Hindlimb muscle (tissue), 1 donor: ENCODE results near the gene MED6. TPM values are rescaled to one million over a fixed set of nuclear protein-coding genes. Genes with fewer than 3 reads are reported as not detected.

Experiments used
- DNase-seq: peaks from one replicate; pipeline ENCODE4 v3.0.0-alpha.2; 2013
- polyA plus RNA-seq: library from polyadenylated mRNA; unstranded; fragments of 120-200 nt; gene quantifications from one replicate; pipeline ENCODE4 v1.2.1, GENCODE V29; 2013; ENCODE audit not compliant: insufficient read length

Gene MED6
- polyA plus RNA-seq, 1 donor, result 27.5 TPM

DNA sequence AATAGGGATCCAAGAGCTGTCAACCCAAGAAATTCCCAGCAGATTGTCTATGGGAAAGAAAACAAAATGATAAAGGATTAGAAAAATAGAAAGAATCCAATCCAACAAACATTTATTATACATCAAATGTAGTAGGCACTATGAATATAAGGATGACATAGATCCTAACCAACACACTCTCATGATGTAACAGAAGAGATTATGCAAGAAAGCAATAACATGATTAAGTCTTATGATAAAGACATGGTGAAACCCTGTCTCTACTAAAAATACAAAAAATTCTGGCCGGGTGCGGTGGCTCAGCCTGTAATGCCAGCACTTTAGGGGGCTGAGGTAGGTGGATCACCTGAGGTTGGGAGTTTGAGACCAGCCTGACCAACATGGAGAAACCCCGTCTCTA lies 2.7 kb downstream of the MED6 start:
- DNase-seq, result no peak

DNA sequence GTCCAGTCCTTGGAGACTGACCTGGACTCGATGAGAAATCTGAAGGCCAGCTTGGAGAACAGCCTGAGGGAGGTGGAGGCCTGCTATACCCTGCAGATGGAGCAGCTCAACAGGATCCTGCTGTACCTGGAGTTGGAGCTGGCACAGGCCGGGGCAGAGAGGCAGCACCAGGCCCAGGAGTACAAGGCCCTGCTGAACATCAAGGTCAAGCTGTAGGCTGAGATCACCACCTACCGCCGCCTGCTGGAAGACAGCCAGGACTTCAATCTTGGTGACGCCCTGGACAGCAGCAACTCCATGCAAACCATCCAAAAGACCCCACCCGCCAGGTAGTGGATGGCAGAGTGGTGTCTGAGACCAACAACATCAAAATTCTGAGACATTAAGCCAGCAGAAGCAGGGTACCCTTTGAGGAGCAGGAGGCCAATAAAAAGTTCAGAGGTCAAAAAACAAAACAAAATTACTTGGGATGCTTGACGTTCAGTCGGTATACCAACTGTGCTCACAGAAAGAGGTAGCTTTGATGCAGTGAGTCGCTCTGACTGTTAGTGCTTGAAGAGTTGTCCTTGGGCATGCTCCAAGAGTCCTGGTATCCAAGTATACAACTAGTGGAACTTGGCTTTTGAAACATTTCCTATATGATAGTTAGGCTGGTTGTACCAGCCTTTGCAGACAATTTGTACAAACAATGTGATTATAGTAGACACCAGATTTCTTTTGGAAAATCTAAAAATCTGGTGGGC lies 4.8 kb downstream of the MED6 start:
- no peak for DNase-seq

DNA sequence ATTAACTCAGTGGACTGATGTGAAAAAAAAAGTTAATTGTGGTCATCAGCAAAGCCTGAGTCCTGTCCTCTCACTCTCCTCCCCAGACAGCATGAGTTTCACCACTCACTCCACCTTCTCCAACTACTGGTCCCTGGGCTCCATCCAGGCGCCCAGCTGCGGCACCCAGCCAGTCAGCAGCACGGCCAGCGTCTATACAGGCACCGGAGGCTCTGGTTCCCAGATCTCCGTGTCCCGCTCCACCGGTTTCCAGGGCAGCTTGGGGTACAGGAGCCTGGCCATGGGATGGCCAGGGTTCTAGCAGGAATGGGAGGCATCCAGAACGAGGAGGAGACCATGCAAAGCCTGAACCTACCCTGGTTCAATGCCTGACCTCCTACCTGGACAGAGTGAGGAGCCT lies 6.0 kb downstream of the MED6 start:
- no peak for DNase-seq

DNA sequence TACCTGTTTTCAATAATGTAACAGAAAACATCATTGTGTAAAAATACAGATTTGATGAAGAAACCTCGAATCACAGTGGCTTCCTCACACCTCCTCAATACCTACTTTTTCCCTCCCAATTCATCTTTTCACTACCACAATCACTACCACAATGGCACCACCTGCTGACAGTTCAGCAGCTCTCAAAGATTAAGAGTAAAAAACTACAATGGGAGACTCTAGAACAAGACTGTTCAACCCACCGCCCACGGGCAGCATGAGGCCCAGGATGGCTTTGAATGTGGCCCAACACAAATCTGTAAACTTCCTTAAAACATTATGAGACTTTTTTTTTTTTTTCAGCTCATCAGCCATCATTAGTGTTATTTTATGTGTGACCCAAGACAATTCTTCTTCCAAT lies 15.2 kb downstream of the MED6 start:
- DNase-seq, result no peak

DNA sequence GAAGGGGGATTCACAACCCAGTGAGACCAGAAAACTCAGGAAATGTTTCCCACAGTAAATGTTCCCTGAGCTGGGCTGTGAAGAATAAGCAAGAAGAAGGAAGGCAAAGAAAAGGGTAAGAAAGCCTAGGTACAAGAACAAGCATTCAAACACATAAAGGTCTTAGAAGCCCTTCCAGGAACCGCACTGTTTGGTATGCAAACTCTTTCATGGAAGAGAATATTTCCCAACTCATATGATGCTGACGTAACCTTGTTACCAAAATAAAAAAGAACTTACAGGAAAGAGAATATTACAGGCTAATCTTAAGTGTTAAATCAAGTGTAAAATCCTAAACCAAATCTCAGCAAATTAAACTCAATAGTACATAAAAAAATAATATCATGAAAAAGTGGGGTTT lies 23.6 kb downstream of the MED6 start:
- no peak for DNase-seq

DNA sequence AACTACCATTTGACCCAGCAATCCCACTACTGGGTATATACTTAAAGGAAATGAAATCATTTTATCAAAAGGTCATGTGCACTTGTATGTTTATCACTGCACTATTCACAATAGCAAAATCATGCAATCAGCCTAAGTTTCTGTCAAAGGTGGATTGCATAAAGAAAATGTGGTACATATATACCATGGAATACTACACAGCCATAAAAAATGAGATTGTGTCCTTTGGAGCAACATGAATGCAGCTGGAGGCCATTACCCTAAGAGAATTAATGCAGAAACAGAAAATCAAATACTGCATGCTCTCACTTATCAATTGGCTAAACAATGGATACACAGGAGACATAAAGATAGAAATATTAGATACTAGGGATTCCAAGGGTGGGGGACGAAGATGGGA lies 27.4 kb downstream of the MED6 start:
- no peak for DNase-seq

DNA sequence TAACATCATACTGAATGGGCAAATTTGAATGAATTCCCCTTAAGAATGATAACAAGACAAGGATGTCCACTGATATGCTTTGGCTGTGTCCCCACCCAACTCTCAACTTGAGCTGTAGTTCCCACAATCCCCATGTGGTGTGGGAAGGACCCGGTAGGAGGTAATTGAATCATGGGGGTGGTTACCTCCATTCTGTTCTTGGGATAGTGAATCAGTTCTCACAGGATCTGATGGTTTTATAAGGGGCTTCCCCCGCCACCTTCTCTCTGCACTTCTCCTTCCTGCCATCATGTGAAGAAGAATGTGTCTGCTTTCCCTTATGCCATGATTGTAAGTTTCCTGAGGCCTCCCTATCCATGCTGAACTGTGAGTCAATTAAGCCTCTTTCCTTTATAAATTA lies 29.3 kb downstream of the MED6 start:
- DNase-seq, result no peak

DNA sequence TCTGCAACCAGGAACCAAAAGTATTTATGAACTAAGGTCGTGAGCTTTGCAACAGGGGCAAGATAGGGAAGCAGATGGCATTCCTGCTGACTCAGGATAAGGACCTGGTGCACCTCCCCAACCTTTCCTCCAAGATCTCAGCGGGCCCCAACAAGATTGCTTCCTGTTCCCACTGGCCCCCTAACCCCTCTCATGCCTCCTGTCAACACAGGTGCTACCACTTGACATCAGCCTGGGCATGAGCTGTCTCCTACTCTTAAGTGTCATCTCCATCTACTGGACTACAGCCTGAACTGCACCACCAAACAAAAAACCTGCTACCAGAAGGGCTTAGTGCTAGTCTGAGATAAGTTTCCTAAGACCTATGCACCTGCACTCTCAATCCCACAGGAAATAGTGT lies 32.7 kb downstream of the MED6 start:
- DNase-seq, result no peak

DNA sequence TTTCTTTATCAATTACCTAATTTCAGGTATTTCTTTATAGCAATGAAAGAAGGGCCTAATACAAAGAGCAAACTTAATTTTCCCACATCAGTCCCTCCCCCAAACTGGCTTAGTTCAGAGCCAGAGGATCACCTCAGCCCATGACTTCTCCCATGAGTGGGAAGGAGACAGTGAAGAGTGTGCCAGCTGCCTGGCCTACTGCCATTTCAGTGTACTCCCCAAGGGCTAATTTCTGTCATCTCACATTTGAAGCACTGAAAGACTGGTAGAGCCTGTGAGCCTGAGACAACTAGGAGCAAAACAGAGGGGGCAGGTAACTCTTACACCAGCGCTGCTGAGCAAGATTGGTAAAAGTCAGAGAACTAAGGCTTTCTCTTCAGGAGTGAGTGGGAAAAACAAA lies 36.6 kb downstream of the MED6 start:
- DNase-seq, result no peak

DNA sequence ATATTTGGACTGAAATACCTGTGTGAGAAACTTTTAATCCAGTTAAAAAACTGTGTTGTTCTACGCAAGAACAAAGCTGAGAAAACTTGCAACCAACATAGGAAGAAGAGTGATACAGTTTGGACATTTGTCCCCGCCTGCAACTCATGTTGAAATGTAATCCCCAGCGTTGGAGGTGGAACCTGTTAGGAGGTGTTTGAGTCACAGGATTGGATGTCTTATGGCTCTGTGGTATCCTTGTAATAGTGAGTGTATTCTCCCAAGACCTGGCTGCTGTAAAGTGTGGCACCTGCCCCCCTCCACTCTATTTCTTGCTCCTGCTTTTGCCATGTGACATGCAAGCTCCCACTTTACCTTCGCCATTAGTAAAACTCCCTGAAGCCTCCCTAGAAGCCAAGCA lies 37.0 kb downstream of the MED6 start:
- DNase-seq, result no peak

DNA sequence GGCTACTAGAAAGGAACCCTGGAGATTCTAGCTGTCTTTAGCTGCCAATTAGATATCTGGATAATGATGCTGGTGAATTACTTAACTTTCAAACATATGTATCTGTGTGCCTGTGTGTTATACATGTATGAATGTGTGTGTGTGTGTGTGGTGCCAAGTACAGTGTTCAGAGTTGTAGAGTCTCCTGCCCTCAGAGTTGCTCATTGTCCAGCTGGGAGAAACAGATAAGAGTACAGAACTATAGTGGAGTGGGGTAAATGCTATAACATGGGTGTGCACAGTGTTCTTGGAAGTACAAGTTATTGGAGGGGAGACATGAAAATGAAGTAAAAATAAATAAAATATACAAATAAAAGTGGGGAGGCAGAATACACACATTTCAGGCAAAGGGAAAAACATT lies 42.1 kb downstream of the MED6 start:
- DNase-seq, result no peak

DNA sequence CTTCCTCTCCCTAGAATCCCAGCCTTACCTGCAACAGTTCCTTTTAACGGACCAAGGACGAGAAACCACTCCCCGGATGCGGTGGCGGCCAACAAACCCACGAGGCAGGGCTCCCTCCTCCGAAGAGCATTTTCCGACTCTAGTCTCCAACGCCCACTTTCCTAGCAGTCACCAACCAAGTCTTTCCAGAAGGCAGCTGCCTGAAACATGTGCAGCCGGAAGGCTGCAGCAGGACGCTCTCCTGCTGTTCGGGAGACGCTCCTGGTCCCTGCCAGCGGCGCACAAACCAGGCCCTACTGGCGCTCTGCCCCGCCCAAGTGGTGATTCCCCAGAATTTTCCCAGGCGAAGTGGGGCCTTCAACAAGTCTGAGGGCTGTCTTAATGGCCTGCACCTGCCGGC lies 44.6 kb downstream of the MED6 start:
- DNase-seq, result peak; percentile 23

DNA sequence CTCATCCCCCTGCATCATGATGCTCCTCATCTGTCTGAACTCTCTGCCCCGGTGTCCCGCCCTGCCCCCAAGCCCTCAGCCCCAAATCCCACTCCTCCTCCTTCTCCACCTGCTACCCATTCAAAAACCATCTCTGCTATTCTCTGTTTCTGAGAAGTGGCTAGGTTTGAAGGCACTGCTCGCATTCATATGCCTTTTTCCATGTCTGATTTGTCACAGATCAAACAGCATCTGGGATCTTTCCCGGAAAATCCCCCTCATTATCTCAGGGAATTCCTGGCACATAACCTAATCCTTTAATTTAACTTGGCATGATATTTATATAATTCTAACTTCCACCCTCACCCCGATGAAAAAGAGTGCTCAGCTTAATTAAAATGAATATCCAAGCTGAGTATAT lies 62.4 kb downstream of the MED6 start:
- no peak for DNase-seq

DNA sequence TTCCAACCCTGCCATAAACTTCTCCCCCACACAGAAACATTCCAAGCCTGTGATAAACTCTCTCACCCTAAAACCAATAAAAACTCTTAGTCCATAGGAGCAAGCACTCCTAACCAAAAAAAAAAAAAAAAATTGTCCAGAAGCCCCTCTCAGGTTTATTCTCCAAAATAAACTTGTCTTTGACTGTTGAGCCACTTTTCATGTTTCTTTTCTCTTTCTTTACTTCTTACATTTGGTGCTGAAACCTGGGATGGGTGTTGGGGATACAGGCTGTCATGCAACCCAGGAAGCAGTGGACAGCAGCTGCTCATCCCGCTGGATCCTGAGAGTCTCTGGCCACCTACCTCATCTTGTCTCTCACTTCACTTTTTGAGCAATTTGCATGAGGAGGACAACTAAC lies 63.6 kb downstream of the MED6 start:
- DNase-seq, result no peak

DNA sequence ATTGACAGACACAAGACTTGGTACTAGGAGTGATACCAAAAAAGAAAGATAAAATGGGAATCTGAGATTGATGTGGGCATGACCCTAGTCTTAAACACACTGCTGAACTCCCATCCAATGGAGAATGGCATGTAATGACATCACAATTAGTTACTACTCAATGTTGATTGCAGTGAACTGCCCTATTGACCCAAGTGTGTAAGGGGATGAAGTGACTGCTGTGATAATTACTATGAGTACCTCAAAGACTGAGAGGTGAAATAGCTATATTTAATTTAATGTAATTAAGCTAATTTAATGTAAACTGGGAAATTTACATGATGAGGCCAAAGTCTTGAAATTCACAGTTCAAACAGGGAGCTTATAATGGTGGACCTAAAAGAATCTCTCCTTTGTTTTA lies 65.6 kb downstream of the MED6 start, which contains the start of gene ADAM20:
Gene ADAM20 (minus strand): TSS at position 101 of the 400 bp plus-strand sequence. CDS start 10,247 bp downstream, outside the sequence.
- no peak for DNase-seq

Other genes starting within 250 kb of the MED6 start
- gene COX16, start 241.0 kb downstream of the MED6 start, polyA plus RNA-seq, result 38.5 TPM
- gene SYNJ2BP, start 183.6 kb downstream of the MED6 start, polyA plus RNA-seq, result 24.9 TPM
- 0.40 TPM for gene ADAM21, start 148.5 kb downstream of the MED6 start, polyA plus RNA-seq
- gene ADAM20, start 65.7 kb downstream of the MED6 start, polyA plus RNA-seq, result 0.12 TPM
- 8.1 TPM for gene TTC9, start 41.3 kb upstream of the MED6 start, polyA plus RNA-seq
- 0.19 TPM for gene MAP3K9, start 208.9 kb upstream of the MED6 start, polyA plus RNA-seq